HepG2 (cell line): Measurements from ENCODE around the gene GPR155. TPM values are rescaled to one million over a fixed set of nuclear protein-coding genes. Genes with fewer than 3 reads are reported as not detected.
A peak's percentile ranks its signal among the peaks of the same experiment; 100 is the strongest.

ENCODE experiments used
- E2F2 ChIP-seq: sonication (generic); formaldehyde crosslinking; IDR thresholded peaks from 2 replicates; pipeline ENCODE4 v1.4.0; 2020; ENCODE audit warnings: missing genetic modification reagents, borderline replicate concordance
- GABPB1 ChIP-seq: IDR thresholded peaks from 2 replicates; pipeline ENCODE4 v1.6.1; 2016; ENCODE audit warnings: mild to moderate bottlenecking, missing genetic modification reagents, moderate library complexity, missing compliant biosample characterization
- GLMP ChIP-seq: sonication (generic); formaldehyde crosslinking; IDR thresholded peaks from 2 replicates; pipeline ENCODE4 v1.9.0; 2021; ENCODE audit warnings: missing genetic modification reagents, mild to moderate bottlenecking, borderline replicate concordance
- HMGA1 ChIP-seq: sonication (generic); formaldehyde crosslinking; conservative IDR thresholded peaks from 2 replicates; pipeline ENCODE4 v1.4.0; 2020; ENCODE audit warnings: missing genetic modification reagents
- NFYB ChIP-seq: sonication (generic); formaldehyde crosslinking; IDR thresholded peaks from 2 replicates; pipeline ENCODE4 v1.4.0; 2020; ENCODE audit warnings: missing genetic modification reagents
- PRPF4 ChIP-seq: fragments of 200-400 bp; formaldehyde crosslinking; IDR thresholded peaks from 2 replicates; pipeline ENCODE4 v1.6.1; 2016; ENCODE audit warnings: low read length, low read depth; ENCODE audit not compliant: poor library complexity, severe bottlenecking
- SAFB2 ChIP-seq: sonication (generic); formaldehyde crosslinking; IDR thresholded peaks from 2 replicates; pipeline ENCODE4 v1.5.1; 2020; ENCODE audit warnings: missing genetic modification reagents, low read depth, mild to moderate bottlenecking, borderline replicate concordance
- SP4 ChIP-seq: sonication (generic); formaldehyde crosslinking; IDR thresholded peaks from 2 replicates; pipeline ENCODE4 v1.8.1; 2023; ENCODE audit warnings: mild to moderate bottlenecking, missing genetic modification reagents
- SRSF9 ChIP-seq: fragments of 200-400 bp; formaldehyde crosslinking; IDR thresholded peaks from 2 replicates; pipeline ENCODE4 v1.6.1; 2018; ENCODE audit warnings: borderline replicate concordance, mild to moderate bottlenecking, low read depth, low read length; ENCODE audit not compliant: insufficient read depth, poor library complexity, severe bottlenecking
- STAG1 ChIP-seq: sonication (generic); formaldehyde crosslinking; IDR thresholded peaks from 2 replicates; pipeline ENCODE4 v1.4.0; 2020; ENCODE audit warnings: missing genetic modification reagents
- TBX2 ChIP-seq: sonication (generic); formaldehyde crosslinking; IDR thresholded peaks from 2 replicates; pipeline ENCODE4 v1.5.0; 2020; ENCODE audit warnings: missing genetic modification reagents, mild to moderate bottlenecking, borderline replicate concordance
- TCF7L2 ChIP-seq: IDR thresholded peaks from 2 replicates; pipeline ENCODE4 v1.6.1; 2011; ENCODE audit warnings: mild to moderate bottlenecking, low read depth, low read length, moderate library complexity
- ZHX2 ChIP-seq, 2 experiments: sonication (generic) in 1 of 2; formaldehyde crosslinking in 1 of 2; IDR thresholded peaks; 2 replicates each; pipeline versions ENCODE4 v1.6.1 to v1.9.0; 2014 to 2022; ENCODE audit warnings: antibody characterized with exemption in 1 of 2, borderline replicate concordance in 1 of 2, inconsistent platforms in 1 of 2, low read depth in 1 of 2, missing genetic modification reagents in 1 of 2
- ZNF180 ChIP-seq: sonication (generic); formaldehyde crosslinking; IDR thresholded peaks from 2 replicates; pipeline ENCODE4 v1.4.0; 2020; ENCODE audit warnings: low read depth, missing genetic modification reagents, borderline replicate concordance
- ZNF282 ChIP-seq: fragments of 450-650 bp; IDR thresholded peaks from 2 replicates; pipeline ENCODE4 v1.6.1; 2018; ENCODE audit not compliant: partially characterized antibody
- ZNF317 ChIP-seq: sonication (generic); formaldehyde crosslinking; IDR thresholded peaks from 2 replicates; pipeline ENCODE4 v1.5.0; 2020; ENCODE audit warnings: mild to moderate bottlenecking, missing genetic modification reagents
- ZNF431 ChIP-seq: sonication (generic); formaldehyde crosslinking; IDR thresholded peaks from 2 replicates; pipeline ENCODE4 v1.9.0; 2022; ENCODE audit warnings: missing genetic modification reagents, low read depth, mild to moderate bottlenecking, borderline replicate concordance
- ZNF546 ChIP-seq: sonication (generic); formaldehyde crosslinking; conservative IDR thresholded peaks from 2 replicates; pipeline ENCODE4 v1.8.1; 2023; ENCODE audit warnings: mild to moderate bottlenecking, missing genetic modification reagents
- ZNF550 ChIP-seq: sonication (generic); formaldehyde crosslinking; IDR thresholded peaks from 2 replicates; pipeline ENCODE4 v1.4.0; 2020; ENCODE audit warnings: mild to moderate bottlenecking, missing genetic modification reagents, borderline replicate concordance
- ZNF737 ChIP-seq: sonication (generic); formaldehyde crosslinking; IDR thresholded peaks from 2 replicates; pipeline ENCODE4 v1.5.0; 2020; ENCODE audit warnings: missing genetic modification reagents, mild to moderate bottlenecking, borderline replicate concordance
- ZNF792 ChIP-seq: IDR thresholded peaks from 2 replicates; pipeline ENCODE4 v1.6.1; 2016
- polyA plus RNA-seq, 8 experiments: library from polyadenylated mRNA; depleted of rRNA in 3 of 8; stranded (reverse) in 7 of 8; unstranded in 1 of 8; fragments of >200 nt; fragmentation: Illumina TruSeq in 4 of 8; extraction: Trizol in 4 of 8; gene quantifications; 2 replicates each; pipeline versions ENCODE4 v1.2.1 to v1.2.3, GENCODE V29; 2011 to 2016; ENCODE audit warnings: low read depth in 4 of 8, missing spikeins in 1 of 8, mixed read lengths in 1 of 8; ENCODE audit not compliant: insufficient read depth in 1 of 8
- total RNA-seq, 5 experiments: library from RNA; depleted of rRNA; stranded (reverse); fragments of >200 nt; fragmentation: Illumina TruSeq; extraction: Trizol; gene quantifications; 2 replicates each; pipeline ENCODE4 v1.2.3, GENCODE V29; 2016; ENCODE audit warnings: low read depth in 1 of 5

The GPR155 gene
- total and polyA plus RNA-seq, 2 of the 13 experiments (the other 11 are each of a cell fraction or from before 2014, with no cell fraction given): 0.15 to 0.49 TPM

- peak; percentile 72 for TF ChIP-seq ZHX2 (IDR thresholded peaks at IDR 0.05; ENCODE audit: low read depth)
- no peak for TF ChIP-seq ZHX2 (CRISPR knock-in tag; IDR thresholded peaks at IDR 0.05; ENCODE audit: borderline replicate concordance)
- TF ChIP-seq ZNF737: no peak
- TF ChIP-seq SRSF9: no peak
- no peak for TF ChIP-seq SAFB2
- TF ChIP-seq GABPB1 (CRISPR knock-in tag): peak; percentile 94
- TF ChIP-seq TBX2 (CRISPR knock-in tag): 0 out of 2 replicates have a peak, but pooled peaks have one; percentile 33
- no peak for TF ChIP-seq PRPF4
- TF ChIP-seq ZNF317 (CRISPR knock-in tag): no peak
- TF ChIP-seq SP4 (CRISPR knock-in tag): no peak
- TF ChIP-seq NFYB (CRISPR knock-in tag): no peak; the same call in 1 of the 2 replicates
- TF ChIP-seq ZNF431: 0 out of 2 replicates have a peak, but pooled peaks have one; percentile 13
- TF ChIP-seq TCF7L2: no peak
- TF ChIP-seq STAG1 (CRISPR knock-in tag): no peak
- TF ChIP-seq ZNF180 (CRISPR knock-in tag): no peak
- TF ChIP-seq ZNF546 (CRISPR knock-in tag): no peak
- TF ChIP-seq ZNF282: no peak
- TF ChIP-seq E2F2 (CRISPR knock-in tag): no peak
- no peak for TF ChIP-seq GLMP (CRISPR knock-in tag)
- TF ChIP-seq HMGA1: no peak
- no peak for TF ChIP-seq ZNF550 (CRISPR knock-in tag)
- TF ChIP-seq ZNF792 (CRISPR knock-in tag): no peak
Observed at GRCh38 chr2:174487108-174487819, 435 bp upstream of the GPR155 start (continued).
